ENCODE data around the gene GAPT. TPM values are rescaled to one million over a fixed set of nuclear protein-coding genes. Genes with fewer than 3 reads are reported as not detected.

The GAPT gene
- total and polyA plus RNA-seq, 2 donors (not counting 3 experiments of a cell fraction or from before 2014, with no cell fraction given), result not detected

- BruUV-seq (replicated peaks), result no TSS peak
- Histone ChIP-seq H4K20me1 (replicated peaks; ENCODE audit: control insufficient read depth, extremely low read depth, insufficient read depth, low read length) (no peaks in the 10 kb centered on the region), H3K4me1 (ENCODE audit: control insufficient read depth, extremely low read depth, insufficient read depth, low read length) (no peaks in the 10 kb centered on the region), H3K4me2 (ENCODE audit: insufficient read depth, low read length) (no peak overlapping the region), H3K79me2 (ENCODE audit: control insufficient read depth, insufficient read depth, low read length) (no peaks in the 10 kb centered on the region), H3K27me3 (ENCODE audit: control insufficient read depth in 2 of 2, insufficient read depth in 2 of 2, low read length in 2 of 2) (no peaks in the 10 kb centered on the region), H3K9me3 (replicated peaks; ENCODE audit: control insufficient read depth, insufficient read depth, low read length) (no peaks in the 10 kb centered on the region), H3K9ac (replicated peaks; ENCODE audit: extremely low read depth, insufficient read depth, low read length) (no peak overlapping the region), H3K27ac (ENCODE audit: insufficient read depth, low read depth, low read length) (no peak overlapping the region), H3K4me3 (replicated peaks in 1 of 3; ENCODE audit: insufficient read depth in 1 of 3, low read depth in 1 of 3, low read length in 3 of 3) (no peak overlapping the region), H3K36me3 (ENCODE audit: control insufficient read depth in 2 of 2, extremely low read depth in 1 of 2, insufficient read depth in 2 of 2, low read length in 2 of 2) (no peaks in the 10 kb centered on the region), H2AFZ (ENCODE audit: low read depth, low read length) (no peak overlapping the region), H3K9me1 (replicated peaks; ENCODE audit: control insufficient read depth, extremely low read depth, insufficient read depth, low read length) (no peaks in the 10 kb centered on the region)
- no peak for FAIRE-seq
- ChIA-PET CTCF (interaction anchor here (1.1 kb wide), 1 partner anchor 690 kb away, joined by 3 read pairs; no protein-coding TSS in a partner anchor), POLR2A (no interaction called here)
- TF ChIP-seq GATA2 (IDR thresholded peaks at IDR 0.05; ENCODE audit: insufficient read depth, insufficient read length, low read depth, low read length), result no peak
- no peak for TF ChIP-seq JUN (IDR thresholded peaks at IDR 0.05; ENCODE audit: borderline replicate concordance, insufficient read depth, insufficient read length, low read depth)
- no peak for TF ChIP-seq POLR2AphosphoS5 (IDR thresholded peaks at IDR 0.05; ENCODE audit: insufficient read depth, low read depth, low read length)
- TF ChIP-seq CTCF (IDR thresholded peaks at IDR 0.05; ENCODE audit: extremely low read depth in 1 of 2, insufficient read depth in 1 of 2, low read depth in 1 of 2, low read length in 2 of 2), result no peak
- no peak for TF ChIP-seq FOS (IDR thresholded peaks at IDR 0.05; ENCODE audit: borderline replicate concordance, insufficient read depth, low read length)
- TF ChIP-seq MYC (IDR thresholded peaks at IDR 0.05; ENCODE audit: low read depth, low read length), result no peak
- TF ChIP-seq POLR2A (IDR thresholded peaks at IDR 0.05; ENCODE audit: low read depth, low read length), result no peak
- TF ChIP-seq EZH2 (IDR thresholded peaks at IDR 0.05; ENCODE audit: borderline replicate concordance, low read depth, low read length, severe bottlenecking), result no peak
- TF ChIP-seq MAX (IDR thresholded peaks at IDR 0.05; ENCODE audit: insufficient read depth, insufficient read length), result no peak
- intact Hi-C loops (cut with micrococcal nuclease) (no loop called here), dilution Hi-C loops (cut with MboI; ENCODE audit: extremely low pct_ligation_motif_present, low sequenced_read_pairs) (loop anchor here (25.0 kb wide), 2 partner anchors 683 to 983 kb away; partner anchors contain the start of gene ACTBL2)
- DNase-seq (ENCODE audit: low read depth, low spot score), result no peak
These were observed 21.3 kb upstream of the GAPT start for GRCh38 chr5:58469896-58470295.

Measured in endothelial cell of umbilical vein (primary cell).